ENCODE measurements around the gene VEZF1.

VEZF1 gene

GRCh38 chr17:57999496-58000017 is 11.5 kb upstream of the VEZF1 start:
- peak; percentile 73 for ATAC-seq (ENCODE audit: low read depth)
- Histone ChIP-seq H3K4me3 (ENCODE audit: severe bottlenecking) (no peak overlapping the region), H3K27ac (ENCODE audit: poor library complexity, severe bottlenecking) (no peak overlapping the region), H3K36me3 (ENCODE audit: low read depth) (peaks cover 89% of the 10 kb centered on the region), H3K4me1 (ENCODE audit: insufficient read depth, poor library complexity, severe bottlenecking) (peaks cover 16% of the 10 kb centered on the region), H3K27me3 (ENCODE audit: insufficient read depth, poor library complexity, severe bottlenecking) (no peaks in the 10 kb centered on the region), H3K9me3 (ENCODE audit: severe bottlenecking) (no peaks in the 10 kb centered on the region)
- DNase-seq (ENCODE audit: low spot score) = no peak
- peak; percentile 91 for TF ChIP-seq CTCF (IDR thresholded peaks at IDR 0.05; ENCODE audit: poor library complexity, severe bottlenecking)

- H3K36me3 ChIP-seq (ENCODE audit: low read depth) = peaks cover 89% of the 10 kb centered on the region
- H3K4me3 ChIP-seq (ENCODE audit: severe bottlenecking) = no peak overlapping the region
- H3K27ac ChIP-seq (ENCODE audit: poor library complexity, severe bottlenecking) = no peak overlapping the region
- ATAC-seq (ENCODE audit: low read depth) (no peak), DNase-seq (ENCODE audit: low spot score) (no peak)
- H3K27me3 ChIP-seq (ENCODE audit: insufficient read depth, poor library complexity, severe bottlenecking) = no peaks in the 10 kb centered on the region
- peaks cover 10% of the 10 kb centered on the region for H3K4me1 ChIP-seq (ENCODE audit: insufficient read depth, poor library complexity, severe bottlenecking)
- H3K9me3 ChIP-seq (ENCODE audit: severe bottlenecking) = no peaks in the 10 kb centered on the region
- TF ChIP-seq CTCF (IDR thresholded peaks at IDR 0.05; ENCODE audit: poor library complexity, severe bottlenecking) = no peak
These were observed 11.0 kb upstream of the VEZF1 start for GRCh38 chr17:57999010-57999495.

- ATAC-seq (ENCODE audit: low read depth) = no peak
- Histone ChIP-seq H3K27ac (ENCODE audit: poor library complexity, severe bottlenecking) (no peak overlapping the region), H3K4me3 (ENCODE audit: severe bottlenecking) (no peak overlapping the region), H3K27me3 (ENCODE audit: insufficient read depth, poor library complexity, severe bottlenecking) (no peaks in the 10 kb centered on the region), H3K4me1 (ENCODE audit: insufficient read depth, poor library complexity, severe bottlenecking) (no peaks in the 10 kb centered on the region), H3K9me3 (ENCODE audit: severe bottlenecking) (no peaks in the 10 kb centered on the region), H3K36me3 (ENCODE audit: low read depth) (peaks cover 78% of the 10 kb centered on the region)
- TF ChIP-seq CTCF (IDR thresholded peaks at IDR 0.05; ENCODE audit: poor library complexity, severe bottlenecking) = no peak
- DNase-seq (ENCODE audit: low spot score) = no peak
These were observed 9.2 kb upstream of the VEZF1 start for GRCh38 chr17:57997085-57997809.

- Histone ChIP-seq H3K36me3 (ENCODE audit: low read depth) (peaks cover 76% of the 10 kb centered on the region), H3K4me1 (ENCODE audit: insufficient read depth, poor library complexity, severe bottlenecking) (no peaks in the 10 kb centered on the region), H3K4me3 (ENCODE audit: severe bottlenecking) (no peak overlapping the region), H3K9me3 (ENCODE audit: severe bottlenecking) (no peaks in the 10 kb centered on the region), H3K27ac (ENCODE audit: poor library complexity, severe bottlenecking) (no peak overlapping the region), H3K27me3 (ENCODE audit: insufficient read depth, poor library complexity, severe bottlenecking) (no peaks in the 10 kb centered on the region)
- peak; percentile 77 for ATAC-seq (ENCODE audit: low read depth)
- no peak for DNase-seq (ENCODE audit: low spot score)
- peak; percentile 74 for TF ChIP-seq CTCF (IDR thresholded peaks at IDR 0.05; ENCODE audit: poor library complexity, severe bottlenecking)
These were observed 7.3 kb upstream of the VEZF1 start for GRCh38 chr17:57995076-57995956.
